ENCODE data around the gene CACNA2D3.

The CACNA2D3 gene

GRCh38 chr3:54366007-54366750 is 243.8 kb downstream of the CACNA2D3 start:
- ChIA-PET POLR2A (no interaction called here), CTCF (no interaction called here)
- no peak for DNase-seq (ENCODE audit: extremely low spot score)
- no peak for TF ChIP-seq NFRKB (IDR thresholded peaks at IDR 0.05)
- no peak for TF ChIP-seq PKNOX1 (IDR thresholded peaks at IDR 0.05)
- no peak for TF ChIP-seq ELF4 (IDR thresholded peaks at IDR 0.05)
- TF ChIP-seq LEF1 (IDR thresholded peaks at IDR 0.05; ENCODE audit: borderline replicate concordance), result no peak
- TF ChIP-seq SP1 (IDR thresholded peaks at IDR 0.05), result no peak
- TF ChIP-seq FOXK2 (IDR thresholded peaks at IDR 0.05), result no peak
- no peak for TF ChIP-seq CTBP1 (IDR thresholded peaks at IDR 0.05; ENCODE audit: borderline replicate concordance)
- no peak for TF ChIP-seq ZNF384 (IDR thresholded peaks at IDR 0.05)
- TF ChIP-seq FOXM1 (IDR thresholded peaks at IDR 0.05; ENCODE audit: borderline replicate concordance), result no peak
- no peak for TF ChIP-seq L3MBTL2 (conservative IDR thresholded peaks at IDR 0.05)
- no peak for TF ChIP-seq SUZ12 (IDR thresholded peaks at IDR 0.05)
- no peak for TF ChIP-seq FOXA1 (IDR thresholded peaks at IDR 0.05)

GRCh38 chr3:54366839-54367238 is 244.5 kb downstream of the CACNA2D3 start:
- POLR2A ChIA-PET, result no interaction called here
- TF ChIP-seq ELF4 (IDR thresholded peaks at IDR 0.05), result no peak
- no peak for TF ChIP-seq SUZ12 (IDR thresholded peaks at IDR 0.05)
- TF ChIP-seq FOXK2 (IDR thresholded peaks at IDR 0.05), result no peak
- TF ChIP-seq FOXM1 (IDR thresholded peaks at IDR 0.05; ENCODE audit: borderline replicate concordance), result no peak
- no peak for TF ChIP-seq ARNT (IDR thresholded peaks at IDR 0.05)
- TF ChIP-seq FOXA1 (IDR thresholded peaks at IDR 0.05), result no peak
- no peak for TF ChIP-seq ZNF384 (IDR thresholded peaks at IDR 0.05)
- no peak for TF ChIP-seq HDGF (IDR thresholded peaks at IDR 0.05; ENCODE audit: borderline replicate concordance)
- TF ChIP-seq L3MBTL2 (conservative IDR thresholded peaks at IDR 0.05), result no peak
- no peak for TF ChIP-seq SP1 (IDR thresholded peaks at IDR 0.05)
- no peak for TF ChIP-seq CTBP1 (IDR thresholded peaks at IDR 0.05; ENCODE audit: borderline replicate concordance)
- no peak for TF ChIP-seq LEF1 (IDR thresholded peaks at IDR 0.05; ENCODE audit: borderline replicate concordance)
- no peak for TF ChIP-seq NFRKB (IDR thresholded peaks at IDR 0.05)
- TF ChIP-seq BHLHE40 (IDR thresholded peaks at IDR 0.05; ENCODE audit: borderline replicate concordance), result no peak
- no peak for TF ChIP-seq TARDBP (IDR thresholded peaks at IDR 0.05)
- no peak for TF ChIP-seq PKNOX1 (IDR thresholded peaks at IDR 0.05)
- CTCF ChIA-PET, result no interaction called here
- DNase-seq (ENCODE audit: extremely low spot score), result no peak

- CTCF ChIA-PET, result no interaction called here
- DNase-seq (ENCODE audit: extremely low spot score), result no peak
- TF ChIP-seq L3MBTL2 (conservative IDR thresholded peaks at IDR 0.05) (no peak), BHLHE40 (IDR thresholded peaks at IDR 0.05; ENCODE audit: borderline replicate concordance) (no peak)
- POLR2A ChIA-PET, result no interaction called here
Measured at GRCh38 chr3:54372232-54372631, 249.9 kb downstream of the CACNA2D3 start.

GRCh38 chr3:54374214-54374852 is 252.0 kb downstream of the CACNA2D3 start:
- ChIA-PET CTCF (interaction anchor here (0.9 to 1.9 kb wide), 2 partner anchors 228 to 435 kb away, joined by 3 to 6 read pairs; no protein-coding TSS in a partner anchor), POLR2A (no interaction called here)
- DNase-seq (ENCODE audit: extremely low spot score), result peak; percentile 50
- TF ChIP-seq FOXA1 (IDR thresholded peaks at IDR 0.05), result no peak
- TF ChIP-seq HDGF (IDR thresholded peaks at IDR 0.05; ENCODE audit: borderline replicate concordance), result no peak
- TF ChIP-seq LEF1 (IDR thresholded peaks at IDR 0.05; ENCODE audit: borderline replicate concordance), result no peak

GRCh38 chr3:54376142-54376807 is 253.9 kb downstream of the CACNA2D3 start:
- TF ChIP-seq FOXA1 (IDR thresholded peaks at IDR 0.05) (no peak), LEF1 (IDR thresholded peaks at IDR 0.05; ENCODE audit: borderline replicate concordance) (no peak), ZNF384 (IDR thresholded peaks at IDR 0.05) (no peak), SUZ12 (IDR thresholded peaks at IDR 0.05) (no peak), FOXK2 (IDR thresholded peaks at IDR 0.05) (no peak), ARNT (IDR thresholded peaks at IDR 0.05) (no peak), FOXM1 (IDR thresholded peaks at IDR 0.05; ENCODE audit: borderline replicate concordance) (no peak)
- CTCF ChIA-PET, result no interaction called here
- DNase-seq (ENCODE audit: extremely low spot score), result no peak
- POLR2A ChIA-PET, result no interaction called here

GRCh38 chr3:54376939-54377578 is 254.7 kb downstream of the CACNA2D3 start:
- ChIA-PET POLR2A (no interaction called here), CTCF (no interaction called here)
- DNase-seq (ENCODE audit: extremely low spot score), result no peak
- TF ChIP-seq FOXA1 (IDR thresholded peaks at IDR 0.05) (no peak), ZNF384 (IDR thresholded peaks at IDR 0.05) (no peak), FOXM1 (IDR thresholded peaks at IDR 0.05; ENCODE audit: borderline replicate concordance) (no peak)

GRCh38 chr3:54378184-54378583 is 255.8 kb downstream of the CACNA2D3 start:
- TF ChIP-seq FOXM1 (IDR thresholded peaks at IDR 0.05; ENCODE audit: borderline replicate concordance) (no peak), PKNOX1 (IDR thresholded peaks at IDR 0.05) (no peak), L3MBTL2 (conservative IDR thresholded peaks at IDR 0.05) (no peak), FOXA1 (IDR thresholded peaks at IDR 0.05) (no peak), SP1 (IDR thresholded peaks at IDR 0.05) (no peak), HDGF (IDR thresholded peaks at IDR 0.05; ENCODE audit: borderline replicate concordance) (no peak), ELF4 (IDR thresholded peaks at IDR 0.05) (no peak), ZNF384 (IDR thresholded peaks at IDR 0.05) (no peak)
- POLR2A ChIA-PET, result no interaction called here
- DNase-seq (ENCODE audit: extremely low spot score), result no peak
- CTCF ChIA-PET, result interaction anchor here (1.0 kb wide), 1 partner anchor 10 kb away, joined by 3 read pairs; no protein-coding TSS in a partner anchor

Measured in HEK293T (cell line).